HG03175 (cell line): ENCODE data around the gene CBX6.
"Not testable (repeated sequence)": the region's sequence is repeated elsewhere in the genome, so short reads cannot be mapped to it uniquely, and the experiment has no call there.

Experiments used
- ATAC-seq: cut with Tn5 transposase; IDR thresholded peaks from one replicate; pipeline ENCODE4 v1.9.1; 2021; ENCODE audit warnings: mild to moderate bottlenecking, moderate library complexity; ENCODE audit not compliant: unreplicated experiment

The CBX6 gene

GRCh38 chr22:38861170-38861876 is 10.7 kb downstream of the CBX6 start:
- no peak for ATAC-seq

DNA sequence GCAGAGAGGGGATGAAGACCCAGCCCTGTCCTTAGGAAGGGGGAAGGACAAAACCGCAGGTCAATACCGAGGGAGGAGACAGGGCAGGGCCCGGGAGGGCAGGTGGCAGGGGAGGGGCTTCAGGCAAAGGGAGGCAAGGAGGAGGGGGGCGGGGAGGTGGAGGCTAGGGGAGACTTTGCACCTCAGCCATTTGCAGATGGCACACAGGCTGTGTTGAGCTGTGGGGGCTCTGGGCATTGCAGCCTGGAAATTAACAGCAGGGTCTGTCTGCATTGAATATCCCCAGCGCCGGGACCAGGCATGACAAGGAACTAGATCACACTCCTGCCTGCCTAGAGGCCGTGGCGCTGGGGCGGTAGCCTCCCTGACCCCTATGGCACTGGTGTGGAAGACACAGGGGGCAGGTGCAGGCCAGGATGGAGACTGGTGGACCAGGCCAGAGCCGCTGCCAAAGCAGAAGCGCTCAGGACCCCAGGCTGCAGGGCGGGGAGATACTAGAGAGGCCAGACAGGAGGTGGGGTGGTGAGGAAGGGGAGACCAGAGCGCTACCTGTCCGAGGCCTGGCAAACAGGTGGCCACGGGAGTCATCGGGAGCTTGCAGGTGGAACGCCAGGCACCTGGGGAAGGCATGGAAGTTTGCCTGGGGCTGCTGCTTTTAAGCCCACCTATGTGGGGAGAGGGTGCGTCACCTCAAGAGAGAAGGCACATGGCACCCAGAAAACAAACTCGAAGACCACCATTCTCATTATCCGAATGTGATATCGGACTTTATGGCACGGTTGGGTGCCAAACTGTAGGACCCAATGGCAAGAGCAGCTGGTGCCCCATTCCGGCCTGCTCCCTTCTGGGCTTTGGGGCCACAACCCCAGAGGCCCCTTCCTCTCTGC is 11.5 kb downstream of the CBX6 start:
- no peak for ATAC-seq

- ATAC-seq, result no peak
Measured at GRCh38 chr22:38859581-38860282, 12.3 kb downstream of the CBX6 start.

DNA sequence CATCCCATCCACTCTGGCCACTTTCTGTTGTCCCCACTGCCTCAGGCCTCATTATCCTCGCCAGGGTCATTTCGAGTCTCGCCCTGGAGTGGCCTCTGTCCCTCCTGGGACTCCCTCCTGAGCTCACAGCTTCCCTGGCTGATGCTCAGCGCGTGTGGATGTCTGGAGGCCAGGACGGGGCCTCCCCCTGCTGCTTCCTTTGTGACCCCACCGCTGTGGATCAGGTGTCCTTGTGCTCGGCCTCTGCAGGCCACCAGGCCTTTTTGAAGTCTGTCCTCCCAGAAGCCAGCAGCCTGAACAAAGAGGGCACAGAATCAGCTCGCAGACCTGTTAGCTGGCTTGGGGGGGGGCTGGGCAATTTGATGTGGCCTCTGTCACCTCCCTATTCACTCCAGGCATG is 13.5 kb downstream of the CBX6 start:
- no peak for ATAC-seq

- ATAC-seq, result not testable (repeated sequence)
Measured at GRCh38 chr22:38854476-38854875, 17.5 kb downstream of the CBX6 start.

GRCh38 chr22:38853883-38854282 is 18.1 kb downstream of the CBX6 start:
- not testable (repeated sequence) for ATAC-seq

DNA sequence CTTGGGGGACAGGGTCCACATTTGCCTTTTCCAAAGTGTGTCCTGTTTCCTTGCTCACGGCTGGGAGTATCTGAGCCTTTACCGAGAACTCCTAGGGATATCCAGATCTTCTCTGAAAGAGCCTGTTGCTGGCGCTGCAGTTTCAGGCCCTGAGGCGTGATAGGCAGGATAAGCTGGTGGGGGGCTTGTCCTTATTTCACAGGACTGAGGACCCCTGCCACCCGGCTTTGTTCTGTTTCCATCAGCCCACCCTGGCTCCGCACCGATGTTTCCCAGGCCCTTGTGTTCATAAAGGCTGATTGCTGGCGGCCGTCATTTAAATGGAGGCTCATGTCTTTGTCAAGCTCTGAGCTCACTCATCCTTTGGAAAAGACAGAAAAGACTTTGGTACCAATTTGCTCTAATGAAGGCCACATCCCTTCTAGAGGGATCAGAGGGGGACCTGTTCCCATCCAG is 18.8 kb downstream of the CBX6 start:
- no peak for ATAC-seq

- ATAC-seq, result no peak
Measured at GRCh38 chr22:38852522-38852921, 19.5 kb downstream of the CBX6 start.

GRCh38 chr22:38850941-38851849 is 20.8 kb downstream of the CBX6 start:
- no peak for ATAC-seq

DNA sequence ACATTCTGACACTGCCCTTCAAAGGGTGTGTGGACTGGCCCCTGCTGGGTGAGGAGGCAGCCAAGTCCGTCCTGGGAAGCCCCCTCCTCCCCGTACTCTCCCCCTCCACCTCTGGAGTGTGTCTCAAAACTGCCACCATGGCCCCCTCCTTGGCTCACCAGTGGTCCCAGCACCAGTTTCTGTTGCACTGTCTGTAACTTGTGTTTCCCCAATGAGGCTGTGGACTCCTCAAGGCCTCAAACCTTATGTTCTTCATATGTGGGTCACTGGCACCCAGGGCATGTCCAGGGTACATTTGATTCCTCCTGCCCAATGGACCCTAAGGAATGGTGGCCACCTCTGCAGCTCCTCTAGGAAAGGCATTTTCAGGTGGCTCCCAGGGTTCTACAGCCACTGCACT is 21.6 kb downstream of the CBX6 start:
- ATAC-seq, result no peak

GRCh38 chr22:38849811-38850210 is 22.2 kb downstream of the CBX6 start:
- no peak for ATAC-seq

GRCh38 chr22:38846412-38846811 is 25.6 kb downstream of the CBX6 start:
- ATAC-seq, result no peak

DNA sequence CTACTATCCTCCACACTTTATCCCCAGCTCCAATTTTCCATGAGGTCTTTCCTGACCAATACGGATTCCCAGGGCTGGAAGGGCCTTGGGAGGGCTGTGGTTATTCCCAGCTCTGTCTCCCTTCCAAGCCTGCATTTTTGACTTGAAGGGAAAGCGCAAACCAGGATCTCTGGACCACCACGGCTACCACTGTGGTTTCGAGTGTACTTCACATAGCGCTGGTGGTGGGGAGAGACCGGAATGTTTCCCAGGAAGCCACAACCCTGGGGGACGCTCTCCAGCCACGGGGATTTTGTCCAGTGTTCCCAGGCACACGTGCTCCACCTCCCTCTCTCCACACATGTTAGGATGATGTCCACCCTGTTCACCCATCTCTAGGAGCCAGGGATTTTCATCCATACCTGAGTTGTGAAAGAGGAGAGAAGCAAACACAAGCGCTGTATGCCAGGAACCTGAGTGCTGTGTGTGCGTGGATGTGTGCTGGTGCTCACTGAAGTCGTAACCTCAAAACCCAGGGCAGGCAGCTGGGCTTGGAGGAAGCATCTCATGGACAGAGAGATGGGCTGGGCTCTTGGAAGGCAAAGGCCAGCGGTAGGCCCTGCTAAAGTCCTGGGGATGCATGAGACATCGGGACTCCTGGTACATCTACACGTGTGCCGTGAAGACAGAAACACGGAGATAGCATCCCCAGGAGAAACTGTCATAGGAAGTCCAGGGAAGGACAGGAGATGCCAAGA is 26.8 kb downstream of the CBX6 start:
- ATAC-seq, result no peak

DNA sequence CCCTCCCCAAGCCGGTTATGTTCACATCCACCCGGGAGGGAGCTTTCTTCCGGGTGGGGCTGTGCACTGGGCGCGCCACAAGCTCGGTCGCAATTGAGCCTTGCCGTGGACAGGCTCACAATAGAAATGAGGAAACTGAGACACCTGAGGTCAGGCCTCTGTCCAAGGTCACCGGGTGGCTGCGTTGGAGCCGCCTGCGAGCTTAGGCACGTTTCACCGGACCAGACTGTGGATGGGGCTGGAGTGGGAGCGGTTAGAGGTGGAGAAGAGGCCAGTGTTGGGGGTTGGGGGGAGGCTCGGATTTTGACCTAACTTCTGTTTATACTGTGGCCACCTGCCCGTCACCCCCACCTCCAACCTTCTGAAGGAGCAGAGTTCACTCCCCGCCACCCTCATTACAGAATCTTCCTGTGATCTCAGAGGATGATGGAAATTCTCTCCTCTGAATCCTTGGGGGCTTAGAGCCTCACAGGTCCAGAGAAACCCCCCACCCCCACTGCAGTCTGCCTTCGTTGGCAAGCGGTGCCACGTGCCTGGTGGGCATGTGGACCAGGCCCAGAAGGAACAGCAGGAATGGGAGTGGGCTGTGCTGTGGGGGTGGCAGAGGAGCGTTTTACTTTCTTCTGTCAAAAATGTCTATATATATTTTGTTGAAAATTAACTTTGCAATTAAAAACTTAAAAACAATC is 27.6 kb downstream of the CBX6 start:
- ATAC-seq, result no peak

DNA sequence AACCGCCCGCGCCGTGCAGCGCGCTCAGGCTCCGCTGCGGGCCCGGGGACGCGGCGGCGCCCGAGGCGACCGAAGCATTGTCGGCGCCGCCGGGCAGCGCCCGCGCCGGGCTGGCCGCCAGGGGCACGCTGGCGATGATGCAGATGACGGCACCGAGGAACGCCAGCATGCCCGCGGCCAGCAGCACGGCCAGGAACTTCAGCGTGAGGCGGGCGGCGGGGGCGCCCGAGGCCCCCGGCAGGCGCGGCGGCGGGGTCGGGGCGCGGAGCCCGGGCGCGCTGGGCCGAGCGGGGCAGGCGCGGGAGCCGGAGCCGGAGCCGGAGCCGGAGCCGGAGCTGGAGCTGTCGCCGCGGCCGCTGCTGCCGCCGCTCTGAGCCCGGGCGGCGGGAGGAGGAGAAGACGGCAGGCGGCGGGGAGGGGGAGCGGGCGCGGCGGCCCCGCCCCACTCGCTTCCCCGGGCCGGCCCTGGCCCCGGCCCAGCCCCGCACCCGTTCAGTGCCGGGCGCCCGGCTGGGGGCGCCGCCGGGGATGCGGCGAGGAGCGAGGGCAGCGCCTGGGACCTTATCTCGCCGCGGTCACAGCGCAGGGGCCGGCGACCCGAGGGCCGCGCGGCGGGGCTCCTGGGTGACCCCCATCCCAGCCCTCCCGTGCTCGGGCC is 28.2 kb downstream of the CBX6 start, which contains the start of gene NPTXR:
TSS of gene NPTXR (minus strand) at position 372 of the 658 bp plus-strand sequence.
- no peak for ATAC-seq

- no peak for ATAC-seq
Measured at GRCh38 chr22:38843201-38843656, 28.8 kb downstream of the CBX6 start.

DNA sequence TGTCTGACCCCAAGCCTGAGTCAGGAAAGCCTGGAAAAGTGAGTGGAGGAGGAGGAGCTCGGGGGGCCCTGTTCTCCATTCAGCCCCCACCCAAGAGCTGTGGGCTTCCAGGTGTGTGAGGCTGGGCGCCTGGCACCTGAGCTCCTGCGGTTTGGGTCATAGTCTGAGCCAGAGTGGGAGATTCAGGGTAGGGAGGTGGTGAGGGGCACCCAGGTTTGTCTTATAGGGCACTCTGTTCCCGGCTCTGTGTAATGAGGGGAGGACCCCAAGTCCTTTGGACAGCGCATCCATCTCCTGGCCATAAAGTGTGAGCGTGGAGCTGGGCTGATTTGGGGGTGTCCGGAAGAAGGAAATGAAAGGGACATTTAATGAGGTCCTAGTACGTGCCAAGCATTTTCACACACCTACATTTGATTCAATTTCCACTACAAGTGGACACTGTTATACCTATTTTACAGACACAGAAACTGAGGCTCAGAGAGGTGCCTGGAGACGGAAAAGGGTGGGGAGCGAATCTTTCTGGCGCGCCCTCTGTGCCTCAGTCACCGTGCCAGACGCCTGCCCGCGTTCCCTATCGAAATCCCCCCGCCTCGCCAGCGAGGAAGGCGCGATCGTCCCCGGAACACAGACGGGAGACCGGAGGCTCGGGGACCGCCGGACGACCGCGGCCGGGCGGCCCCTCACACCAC is 29.4 kb downstream of the CBX6 start:
- no peak for ATAC-seq

- no peak for ATAC-seq
Measured at GRCh38 chr22:38841635-38842034, 30.4 kb downstream of the CBX6 start.
